Stomach (tissue), 9 donors: ENCODE results near the gene FAM184B. TPM values are rescaled to one million over a fixed set of nuclear protein-coding genes. Genes with fewer than 3 reads are reported as not detected.

Source experiments
- DNase-seq, 2 donors: peaks; one replicate each; pipeline versions ENCODE4 v3.0.0 to v3.0.0-alpha.2; 2013 to 2019
- H3K27ac ChIP-seq, 5 donors: fragments of 200-600 bp in 4 of 5; sonication (generic) in 4 of 5; one replicate each; pipeline ENCODE4 v1.5.1; 2013 to 2019; ENCODE audit warnings: mild to moderate bottlenecking in 1 of 5, moderate library complexity in 1 of 5
- H3K27me3 ChIP-seq, 3 donors: fragments of 200-600 bp; sonication (generic); one replicate each; pipeline ENCODE4 v1.5.1; 2017 to 2019; ENCODE audit warnings: mixed run types in 1 of 3
- H3K36me3 ChIP-seq, 4 donors: fragments of 200-600 bp; sonication (generic); 1 replicate in 3 of 4; 2 replicates in 1 of 4; pipeline ENCODE4 v1.5.1; 2016 to 2019
- H3K4me1 ChIP-seq, 4 donors: fragments of 200-600 bp; sonication (generic); one replicate each; pipeline ENCODE4 v1.5.1; 2016 to 2019
- H3K4me3 ChIP-seq, 4 donors: fragments of 200-600 bp; sonication (generic) in 3 of 4; one replicate each; pipeline ENCODE4 v1.5.1; 2016 to 2019; ENCODE audit warnings: mild to moderate bottlenecking in 1 of 4
- H3K9me3 ChIP-seq, 4 donors: fragments of 200-600 bp; sonication (generic); one replicate each; pipeline ENCODE4 v1.5.1; 2016 to 2019
- CTCF ChIP-seq, 7 experiments: fragments of 450-650 bp in 4 of 7; fragments of 200-600 bp in 3 of 7; sonication (generic) in 3 of 7; IDR thresholded peaks; one replicate each; pipeline ENCODE4 v1.5.1; 2016 to 2019; ENCODE audit warnings: antibody characterized with exemption in 7 of 7, control low read depth in 2 of 7, mild to moderate bottlenecking in 1 of 7
- EP300 ChIP-seq: sonication (generic); formaldehyde crosslinking; IDR thresholded peaks from one replicate; pipeline ENCODE4 v1.6.1; 2017; ENCODE audit warnings: antibody characterized with exemption
- POLR2A ChIP-seq, 4 donors: fragments of 450-650 bp; IDR thresholded peaks; one replicate each; pipeline ENCODE4 v1.6.1; 2016; ENCODE audit warnings: antibody characterized with exemption in 4 of 4, control low read depth in 2 of 4, mild to moderate bottlenecking in 1 of 4, moderate library complexity in 1 of 4
- POLR2AphosphoS5 ChIP-seq, 3 donors: sonication (generic); formaldehyde crosslinking; IDR thresholded peaks; one replicate each; pipeline ENCODE4 v1.6.1; 2016; ENCODE audit warnings: antibody characterized with exemption in 3 of 3
- WGBS, 5 donors: extraction: QIAGEN DNeasy Blood & Tissue Kit in 3 of 5; methylation state at CpG; one replicate each; pipeline versions ENCODE4 v1.1.5 to v1.1.7; 2013 to 2018; 5-methylcytosine and 5-hydroxymethylcytosine counted together
- intact Hi-C: fragments of 100-400 bp; cut with DNase I; formaldehyde crosslinking; loops from one replicate; pipeline ENCODE4 v1.15.1; 2023; ENCODE audit warnings: low total_unique reads
- polyA plus RNA-seq, 3 donors: library from polyadenylated mRNA; stranded (reverse); fragments of 200-250 nt; gene quantifications; one replicate each; pipeline ENCODE4 v1.2.3, GENCODE V29; 2013
- total RNA-seq, 5 donors: library from RNA; depleted of rRNA; stranded (reverse); fragments of >200 nt; gene quantifications; one replicate each; pipeline versions ENCODE4 v1.1.0 to v1.2.3, GENCODE V29; 2014 to 2016
- donor health status: healthy with polysubstance abuse.
- donor health status: Bipolar disorder and iron deficiency.
- donor health status: healthy.

The FAM184B gene
- total and polyA plus RNA-seq, 8 donors, result 0.08 to 0.18 TPM; not detected in 6

- Histone ChIP-seq H3K4me1 (peaks cover 25 to 52% (median 40%) of the 10 kb centered on the region in 4 donors), H3K27ac (no peak overlapping the region), H3K4me3 (no peak overlapping the region), H3K27me3 (no peaks in the 10 kb centered on the region), H3K36me3 (peaks cover 45 to 82% (median 77%) of the 10 kb centered on the region in 4 donors), H3K9me3 (no peaks in the 10 kb centered on the region)
- no peak for DNase-seq
- WGBS, 5 donors, result 47 to 71% (median 59%) methylated on average over 7 of the region's 7 CpGs
- no peak for TF ChIP-seq CTCF (IDR thresholded peaks at IDR 0.05)
- no peak for TF ChIP-seq POLR2AphosphoS5 (IDR thresholded peaks at IDR 0.05)
- TF ChIP-seq POLR2A (IDR thresholded peaks at IDR 0.05), result no peak
- no peak for TF ChIP-seq EP300
- intact Hi-C loops, result loop anchor here (5.0 kb wide), 1 partner anchor 37 kb away; no protein-coding TSS in a partner anchor
These were observed 161.9 kb downstream of the FAM184B start for GRCh38 chr4:17619416-17620105.

GRCh38 chr4:17618926-17619325 is 162.5 kb downstream of the FAM184B start:
- no peak for TF ChIP-seq POLR2AphosphoS5 (IDR thresholded peaks at IDR 0.05)
- no peak for TF ChIP-seq CTCF (IDR thresholded peaks at IDR 0.05)
- no peak for TF ChIP-seq POLR2A (IDR thresholded peaks at IDR 0.05)
- no peak for TF ChIP-seq EP300
- Histone ChIP-seq H3K4me1 (peaks cover 25 to 52% (median 40%) of the 10 kb centered on the region in 4 donors), H3K27ac (no peak overlapping the region), H3K9me3 (no peaks in the 10 kb centered on the region), H3K36me3 (peaks cover 39 to 76% (median 70%) of the 10 kb centered on the region in 4 donors), H3K4me3 (no peak overlapping the region), H3K27me3 (no peaks in the 10 kb centered on the region)
- 0 to 71% (median 30%) methylated on average over 1 of the region's 1 CpG for WGBS, 5 donors
- intact Hi-C loops, result loop anchor here (5.0 kb wide), 1 partner anchor 37 kb away; no protein-coding TSS in a partner anchor
- no peak for DNase-seq

- no peaks in the 10 kb centered on the region for H3K27me3 ChIP-seq
- no peak for TF ChIP-seq POLR2A (IDR thresholded peaks at IDR 0.05)
- no peak for TF ChIP-seq EP300
- no peak for TF ChIP-seq POLR2AphosphoS5 (IDR thresholded peaks at IDR 0.05)
- no peak for TF ChIP-seq CTCF (IDR thresholded peaks at IDR 0.05)
- peak overlapping the region; percentile 85 to 99 (median 94) for H3K4me3 ChIP-seq
- intact Hi-C loops, result loop anchor here (5.0 kb wide), 1 partner anchor 34 kb away; no protein-coding TSS in a partner anchor
- H3K9me3 ChIP-seq, result no peaks in the 10 kb centered on the region
- WGBS, 5 donors, result 48 to 62% (median 49%) methylated on average over 5 of the region's 5 CpGs
- no peak for DNase-seq
- H3K4me1 ChIP-seq, result peaks cover 29 to 62% (median 43%) of the 10 kb centered on the region in 4 donors
- no peak overlapping the region for H3K27ac ChIP-seq
- peaks cover 13 to 50% (median 44%) of the 10 kb centered on the region in 4 donors for H3K36me3 ChIP-seq
These were observed 165.1 kb downstream of the FAM184B start for GRCh38 chr4:17616283-17616682.

- peak; percentile 98 to 99 for DNase-seq
- TF ChIP-seq POLR2AphosphoS5 (IDR thresholded peaks at IDR 0.05) (peak; percentile 90 to 96 (median 94)), CTCF (IDR thresholded peaks at IDR 0.05) (peak in 1 of 7 experiments; percentile 18), POLR2A (IDR thresholded peaks at IDR 0.05) (peak in 2 of 4 donors; percentile 39 to 81), EP300 (no peak)
- intact Hi-C loops, result loop anchor here (5.0 kb wide), 1 partner anchor 32 kb away; no protein-coding TSS in a partner anchor
- Histone ChIP-seq H3K4me3 (peak within 1 kb of the TSS; percentile 85 to 99 (median 94)), H3K9me3 (no peaks in the 10 kb centered on the region), H3K27ac (peak within 1 kb of the TSS; percentile 87 to 92 (median 91)), H3K4me1 (peaks cover 29 to 57% (median 40%) of the 10 kb centered on the region in 4 donors), H3K36me3 (peaks cover 0 to 33% (median 28%) of the 10 kb centered on the region in 4 donors), H3K27me3 (no peaks in the 10 kb centered on the region)
- WGBS, 5 donors, result 0 to 1% (median 0%) methylated on average over 46 of the region's 46 CpGs
These were observed 166.8 kb downstream of the FAM184B start, which contains the start of gene MED28 for GRCh38 chr4:17614416-17615299. Gene MED28, plus strand, starts transcription at chr4:17614641. Its CDS starts 14 bp downstream, at chr4:17614655.
